Left lung (tissue), 10 donors: ENCODE measurements around the gene VPS33A. TPM values are rescaled to one million over a fixed set of nuclear protein-coding genes. Genes with fewer than 3 reads are reported as not detected.

Experiments
- ATAC-seq: fragments of 200-7000 bp; cut with Tn5 transposase; one replicate; pipeline ENCODE4 v1.9.1; 2020; ENCODE audit warnings: moderate library complexity
- DNase-seq, 4 donors: peaks; one replicate each; pipeline ENCODE4 v3.0.0-alpha.2; 2013 to 2020
- H3K27ac ChIP-seq, 2 donors: fragments of 200-600 bp; sonication (generic) in 1 of 2; one replicate each; pipeline versions ENCODE4 v1.5.0 to v1.8.0; 2020 to 2021
- H3K27me3 ChIP-seq, 2 donors: fragments of 200-600 bp; sonication (generic) in 1 of 2; one replicate each; pipeline versions ENCODE4 v1.5.0 to v1.8.0; 2020 to 2021
- H3K36me3 ChIP-seq, 2 donors: fragments of 200-600 bp; sonication (generic) in 1 of 2; one replicate each; pipeline versions ENCODE4 v1.5.0 to v1.8.0; 2020 to 2021
- H3K4me1 ChIP-seq, 2 donors: fragments of 200-600 bp; one replicate each; pipeline ENCODE4 v1.8.0; 2021
- H3K4me3 ChIP-seq, 2 donors: fragments of 200-600 bp; sonication (generic) in 1 of 2; one replicate each; pipeline versions ENCODE4 v1.5.0 to v1.8.0; 2020 to 2021; ENCODE audit warnings: mild to moderate bottlenecking in 1 of 2
- H3K9me3 ChIP-seq, 2 donors: fragments of 200-600 bp; sonication (generic) in 1 of 2; one replicate each; pipeline versions ENCODE4 v1.5.0 to v1.8.0; 2020 to 2021
- CTCF ChIP-seq, 2 donors: fragments of 200-600 bp; sonication (generic) in 1 of 2; IDR thresholded peaks; one replicate each; pipeline versions ENCODE4 v1.5.0 to v1.8.0; 2021; ENCODE audit warnings: antibody characterized with exemption in 2 of 2
- intact Hi-C, 2 donors: fragments of 100-400 bp; cut with DNase I; formaldehyde crosslinking; loops; one replicate each; pipeline versions ENCODE4 v1.11.2 to v1.14.2; 2022
- polyA plus RNA-seq, 6 donors: library from polyadenylated mRNA; unstranded; fragments of 120-200 nt; gene quantifications; one replicate each; pipeline ENCODE4 v1.2.1, GENCODE V29; 2013; ENCODE audit not compliant: insufficient read length in 6 of 6
- total RNA-seq, 2 donors: library from RNA; stranded (reverse); fragmentation: NEBNext Ultra II Directional; extraction: Animal tissue kit (Norgen Biotek cat#: 25700); gene quantifications; one replicate each; pipeline ENCODE4 v1.2.1, GENCODE V29; 2021
- donor health status: DM: no; HTN: yes; CAD: no.
- donor health status: DM: no; HTN: no; CAD: no.

Gene VPS33A
- total and polyA plus RNA-seq, 8 donors: 13.3 to 21.4 (median 16.7) TPM

DNA sequence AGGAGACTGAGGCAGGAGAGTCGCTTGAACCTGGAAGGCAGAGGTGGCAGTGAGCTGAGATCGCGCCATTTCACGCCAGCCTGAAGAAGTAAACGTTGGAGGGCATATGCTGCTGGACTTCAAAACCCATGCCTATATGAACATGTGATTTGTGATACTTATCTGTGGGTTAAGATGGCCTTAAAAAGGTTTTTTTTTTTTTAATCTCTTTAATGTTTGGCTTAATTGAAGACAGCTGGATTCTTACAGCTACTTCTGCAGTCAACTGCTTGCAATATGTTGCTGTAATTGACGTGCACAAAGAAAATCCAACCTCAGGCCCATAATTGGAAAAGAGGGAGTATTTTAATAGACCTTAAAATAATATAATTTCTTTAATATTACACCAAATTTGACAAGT, 64.3 kb downstream of the VPS33A start:
- peaks cover 0 to 5% of the 10 kb centered on the region in 2 donors for H3K36me3 ChIP-seq
- H3K27me3 ChIP-seq: peaks cover 22 to 94% of the 10 kb centered on the region in 2 donors
- DNase-seq: no peak
- no peak overlapping the region for H3K4me3 ChIP-seq
- ATAC-seq: no peak
- intact Hi-C loops: no loop called here
- H3K27ac ChIP-seq: no peak overlapping the region
- H3K4me1 ChIP-seq: peaks cover 0 to 17% of the 10 kb centered on the region in 2 donors
- no peak for TF ChIP-seq CTCF (IDR thresholded peaks at IDR 0.05)
- no peaks in the 10 kb centered on the region for H3K9me3 ChIP-seq

DNA sequence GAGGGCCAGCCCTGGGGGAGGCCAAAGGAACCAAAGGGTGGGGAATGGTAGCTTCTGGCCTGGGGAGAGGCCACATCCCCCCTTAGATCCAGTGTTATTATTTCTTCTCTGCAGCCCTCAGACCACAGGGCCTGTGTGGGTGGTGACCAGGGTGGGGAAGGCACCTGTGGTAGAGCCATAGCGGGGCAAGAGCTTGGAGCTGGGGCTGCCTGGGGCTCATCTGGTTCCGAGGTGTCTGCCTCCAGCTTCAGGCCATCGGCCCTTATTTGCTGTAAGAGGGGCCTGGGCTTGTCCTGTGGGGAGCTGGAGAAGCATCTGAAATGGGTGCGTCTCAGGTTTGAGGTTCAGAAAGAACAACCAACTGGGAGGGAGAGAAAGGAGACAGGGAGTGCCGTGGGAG, 64.9 kb downstream of the VPS33A start:
- Histone ChIP-seq H3K4me3 (no peak overlapping the region), H3K27me3 (peaks cover 22 to 92% of the 10 kb centered on the region in 2 donors), H3K9me3 (no peaks in the 10 kb centered on the region), H3K36me3 (no peaks in the 10 kb centered on the region), H3K4me1 (peaks cover 0 to 17% of the 10 kb centered on the region in 2 donors), H3K27ac (no peak overlapping the region)
- TF ChIP-seq CTCF (IDR thresholded peaks at IDR 0.05): no peak
- ATAC-seq (no peak), DNase-seq (no peak)
- intact Hi-C loops: no loop called here

DNA sequence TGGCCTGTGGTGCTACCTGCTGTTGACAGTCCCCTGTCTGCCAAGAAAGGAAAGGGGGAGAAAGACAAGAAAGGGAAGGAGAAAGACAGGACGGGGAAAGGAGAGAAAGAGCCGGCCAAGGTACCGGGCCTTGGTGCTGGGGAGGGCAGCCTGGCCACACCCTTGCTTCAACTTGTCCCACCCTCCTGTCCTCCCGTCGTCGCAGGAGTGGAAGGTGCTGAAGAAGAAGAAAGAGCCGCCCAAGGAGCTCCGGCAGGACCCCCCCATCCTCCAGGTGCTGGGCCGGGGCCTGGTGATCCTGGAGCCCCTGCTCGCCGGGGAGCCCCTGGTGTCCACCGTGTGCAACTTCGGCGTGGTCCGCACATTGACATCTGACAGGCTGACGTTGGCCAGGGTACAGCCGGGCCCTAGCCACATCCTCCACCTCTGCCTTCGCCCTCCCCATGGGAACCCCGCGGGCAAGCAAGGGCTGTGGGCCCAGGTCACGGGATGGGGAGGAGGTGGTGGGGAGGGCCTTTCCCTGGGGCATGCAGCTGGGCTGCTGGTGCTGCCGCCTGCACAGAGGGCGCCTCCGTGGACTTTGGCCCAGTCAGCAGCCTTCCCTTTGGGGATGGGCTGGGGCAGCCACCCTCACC, 65.6 kb downstream of the VPS33A start:
- no peaks in the 10 kb centered on the region for H3K36me3 ChIP-seq
- DNase-seq (no peak), ATAC-seq (no peak)
- TF ChIP-seq CTCF (IDR thresholded peaks at IDR 0.05): no peak
- peaks cover 0 to 17% of the 10 kb centered on the region in 2 donors for H3K4me1 ChIP-seq
- intact Hi-C loops: no loop called here
- no peak overlapping the region for H3K4me3 ChIP-seq
- H3K27ac ChIP-seq: no peak overlapping the region
- no peaks in the 10 kb centered on the region for H3K9me3 ChIP-seq
- H3K27me3 ChIP-seq: peaks cover 22 to 84% of the 10 kb centered on the region in 2 donors

DNA sequence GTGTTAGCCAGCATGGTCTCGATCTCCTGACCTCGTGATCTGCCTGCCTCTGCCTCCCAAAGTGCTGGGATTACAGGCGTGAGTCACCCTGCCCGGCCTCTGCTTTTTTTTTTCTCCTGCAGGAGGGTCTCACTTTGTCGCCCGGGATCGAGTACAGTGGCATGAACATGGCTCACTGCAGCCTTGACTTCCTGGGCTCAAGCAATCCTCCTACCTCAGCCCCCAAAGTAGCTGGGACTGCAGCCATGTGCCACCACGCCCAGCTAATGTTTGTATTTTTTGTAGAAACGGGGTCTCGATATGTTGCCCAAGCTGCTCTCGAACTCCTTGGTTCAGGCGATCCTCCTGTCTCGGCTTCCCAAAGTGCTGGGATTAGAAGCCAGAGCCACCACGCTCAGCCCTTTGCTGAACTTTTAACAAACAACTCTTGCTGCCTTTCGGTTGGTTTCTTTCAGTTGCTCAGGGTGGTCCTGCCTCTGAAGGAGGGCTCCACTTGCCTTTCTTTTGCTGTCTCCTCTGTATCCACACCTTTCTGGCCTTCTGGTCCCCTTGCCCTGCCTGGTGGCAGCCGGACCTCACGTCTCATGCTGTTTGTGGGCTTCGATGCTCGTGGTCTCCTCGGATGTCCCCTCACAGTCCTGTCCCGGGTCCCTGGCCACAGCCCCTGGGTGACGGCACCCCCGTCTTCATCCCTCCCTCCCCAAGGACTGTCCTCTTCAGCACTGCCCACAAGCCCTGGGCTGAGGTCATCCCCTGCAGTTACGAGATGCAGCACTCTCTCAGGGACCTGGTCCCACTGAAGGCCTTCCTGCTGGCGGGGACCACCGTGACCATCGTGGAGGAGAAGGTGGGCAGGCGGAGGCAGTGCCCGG, 66.6 kb downstream of the VPS33A start:
- Histone ChIP-seq H3K4me3 (no peak overlapping the region), H3K27me3 (peaks cover 18 to 75% of the 10 kb centered on the region in 2 donors), H3K27ac (no peak overlapping the region), H3K4me1 (peaks cover 0 to 17% of the 10 kb centered on the region in 2 donors), H3K9me3 (no peaks in the 10 kb centered on the region), H3K36me3 (no peaks in the 10 kb centered on the region)
- no peak for ATAC-seq
- no peak for DNase-seq
- intact Hi-C loops: no loop called here
- TF ChIP-seq CTCF (IDR thresholded peaks at IDR 0.05): no peak

DNA sequence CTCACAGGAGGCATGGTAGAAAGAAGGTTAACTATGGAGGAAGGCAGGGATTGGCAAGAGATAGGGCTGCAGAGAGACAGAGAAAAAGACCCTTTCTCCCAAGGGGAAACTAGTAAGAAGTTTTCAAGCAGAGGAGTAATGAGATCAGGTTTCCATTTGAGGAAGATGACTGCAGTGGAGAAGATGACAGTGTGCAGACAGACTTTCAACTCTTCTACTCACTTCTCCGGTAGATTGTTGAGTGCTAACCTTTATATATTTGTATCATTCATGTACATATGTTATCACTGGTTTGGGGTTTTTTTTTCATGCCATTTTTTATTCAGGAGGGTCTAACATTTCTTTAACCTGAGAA, 68.7 kb downstream of the VPS33A start:
- DNase-seq: no peak
- no peak for TF ChIP-seq CTCF (IDR thresholded peaks at IDR 0.05)
- peaks cover under 1 to 54% of the 10 kb centered on the region in 2 donors for H3K27me3 ChIP-seq
- intact Hi-C loops: no loop called here
- no peaks in the 10 kb centered on the region for H3K4me1 ChIP-seq
- no peaks in the 10 kb centered on the region for H3K9me3 ChIP-seq
- H3K27ac ChIP-seq: no peak overlapping the region
- ATAC-seq: no peak
- no peak overlapping the region for H3K4me3 ChIP-seq
- no peaks in the 10 kb centered on the region for H3K36me3 ChIP-seq
